ENCODE measurements around the gene MYH7.

DNA sequence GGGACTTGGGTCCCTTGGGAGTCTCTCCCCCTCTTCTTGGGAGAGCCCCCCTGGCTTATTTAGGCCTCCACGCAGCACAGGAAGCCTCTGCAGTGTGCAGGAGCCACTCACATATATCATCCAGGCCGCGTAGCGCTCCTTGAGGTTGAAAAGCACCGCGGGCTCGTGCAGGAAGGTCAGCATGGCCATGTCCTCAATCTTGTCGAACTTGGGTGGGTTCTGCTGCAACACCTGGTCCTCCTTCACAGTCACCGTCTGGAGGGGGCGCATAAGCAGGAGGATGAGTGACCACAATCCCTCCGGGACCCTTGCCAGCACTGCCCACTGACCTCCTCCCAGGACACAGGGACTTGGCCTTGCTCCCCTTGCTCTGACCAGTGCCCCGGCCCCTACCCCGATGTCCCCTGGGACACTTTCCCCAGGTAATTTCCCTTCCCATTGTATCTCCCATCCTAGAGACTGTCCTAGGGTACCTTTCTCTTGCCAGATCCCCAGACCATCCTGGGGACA is 29.9 kb downstream of the MYH7 start:
- TF ChIP-seq ZNF239 (tag by site-specific recombination; IDR thresholded peaks at IDR 0.05) = no peak
- no peak for TF ChIP-seq MZF1 (tag by site-specific recombination; IDR thresholded peaks at IDR 0.05; ENCODE audit: borderline replicate concordance)

All from HEK293 (cell line).